HG02885 (cell line): ENCODE measurements around the gene MYO1D.
A peak's percentile ranks its signal among the peaks of the same experiment; 100 is the strongest.

Experiments used
- ATAC-seq: cut with Tn5 transposase; IDR thresholded peaks from one replicate; pipeline ENCODE4 v1.9.1; 2021; ENCODE audit warnings: mild to moderate bottlenecking; ENCODE audit not compliant: unreplicated experiment, poor library complexity

Gene MYO1D

GRCh38 chr17:32497431-32498205 is 379.3 kb downstream of the MYO1D start:
- no peak for ATAC-seq

GRCh38 chr17:32496395-32497073 is 380.4 kb downstream of the MYO1D start:
- ATAC-seq, result no peak

- no peak for ATAC-seq
These were observed 381.3 kb downstream of the MYO1D start for GRCh38 chr17:32495359-32496231.

- ATAC-seq, result no peak
These were observed 382.1 kb downstream of the MYO1D start for GRCh38 chr17:32494621-32495358.

- no peak for ATAC-seq
These were observed 382.9 kb downstream of the MYO1D start for GRCh38 chr17:32493976-32494513.

GRCh38 chr17:32493571-32493970 is 383.4 kb downstream of the MYO1D start:
- no peak for ATAC-seq

- ATAC-seq, result no peak
These were observed 384.2 kb downstream of the MYO1D start for GRCh38 chr17:32492648-32493289.

- ATAC-seq, result no peak
These were observed 384.7 kb downstream of the MYO1D start for GRCh38 chr17:32492264-32492589.

GRCh38 chr17:32491371-32492263 is 385.3 kb downstream of the MYO1D start:
- ATAC-seq, result no peak

- no peak for ATAC-seq
These were observed 386.8 kb downstream of the MYO1D start for GRCh38 chr17:32490101-32490482.

- ATAC-seq, result no peak
These were observed 387.4 kb downstream of the MYO1D start for GRCh38 chr17:32489320-32490100.

- no peak for ATAC-seq
These were observed 388.2 kb downstream of the MYO1D start for GRCh38 chr17:32488604-32489180.

GRCh38 chr17:32488177-32488542 is 388.8 kb downstream of the MYO1D start:
- ATAC-seq, result no peak

GRCh38 chr17:32487473-32488176 is 389.3 kb downstream of the MYO1D start:
- no peak for ATAC-seq

GRCh38 chr17:32486701-32487472 is 390.0 kb downstream of the MYO1D start, which contains the start of gene CDK5R1:
Gene CDK5R1, plus strand, starts transcription at chr17:32486993. Its CDS starts 628 bp downstream, at chr17:32487621.
- ATAC-seq, result peak; percentile 46

- ATAC-seq, result peak; percentile 52
These were observed 390.7 kb downstream of the MYO1D start for GRCh38 chr17:32486111-32486700.
